SK-N-SH (cell line): Measurements from ENCODE around the gene GABRR1. TPM values are rescaled to one million over a fixed set of nuclear protein-coding genes. Genes with fewer than 3 reads are reported as not detected.

ENCODE experiments used
- CTCF ChIA-PET: fragments of 300-600, 350-600 bp; formaldehyde crosslinking; extraction: SDS; loops from one replicate; lab custom pipeline; 2021; lab: Yijun Ruan, JAX
- POLR2A ChIA-PET: fragments of 350-600 bp; sonication (Branson Sonifier 250); formaldehyde crosslinking; extraction: SDS; loops from one replicate; lab custom pipeline; 2020; ENCODE audit warnings: antibody characterized with exemption, inconsistent platforms; lab: Yijun Ruan, JAX
- DNase-seq: peaks from one replicate; pipeline ENCODE4 v3.0.0; 2012
- H2AFZ ChIP-seq: fragments of 200-600 bp; sonication (generic); 2 replicates; pipeline ENCODE4 v1.8.1; 2016; ENCODE audit warnings: antibody characterized with exemption, mild to moderate bottlenecking, low read depth
- H3F3A ChIP-seq: fragments of 200-600 bp; sonication (generic); replicated peaks from 2 replicates; pipeline ENCODE3; 2016; ENCODE audit warnings: antibody characterized with exemption, mild to moderate bottlenecking; ENCODE audit not compliant: insufficient read depth
- H3K27ac ChIP-seq, 2 experiments: fragments of 200-500 bp in 1 of 2; fragments of 200-600 bp in 1 of 2; sonication (Bioruptor generic) in 1 of 2; sonication (generic), shearing (Covaris generic) in 1 of 2; 2 replicates each; pipeline versions ENCODE4 v1.5.1 to v1.6.1; 2014 to 2016; ENCODE audit warnings: low read depth in 2 of 2, inconsistent platforms in 1 of 2, low read length in 1 of 2, mild to moderate bottlenecking in 1 of 2, mixed read lengths in 1 of 2
- H3K27me3 ChIP-seq: fragments of 200-600 bp; sonication (generic), shearing (Covaris generic); 2 replicates; pipeline ENCODE4 v1.6.1; 2016; ENCODE audit warnings: mixed run types; ENCODE audit not compliant: insufficient read depth
- H3K36me3 ChIP-seq, 2 experiments: fragments of 200-500 bp in 1 of 2; fragments of 200-600 bp in 1 of 2; sonication (Bioruptor generic) in 1 of 2; sonication (generic) in 1 of 2; replicated peaks in 1 of 2; 2 replicates each; pipeline versions ENCODE3 to v1.5.1; 2014 to 2016; ENCODE audit warnings: low read length in 1 of 2, mild to moderate bottlenecking in 1 of 2; ENCODE audit not compliant: insufficient read depth in 2 of 2, control insufficient read depth in 1 of 2
- H3K4me1 ChIP-seq, 2 experiments: fragments of 200-500 bp in 1 of 2; fragments of 200-600 bp in 1 of 2; sonication (Bioruptor generic) in 1 of 2; sonication (generic), shearing (Covaris generic) in 1 of 2; 2 replicates each; pipeline versions ENCODE4 v1.5.1 to v1.6.1; 2014 to 2016; ENCODE audit warnings: low read depth in 1 of 2, low read length in 1 of 2, mixed run types in 1 of 2; ENCODE audit not compliant: insufficient read depth in 2 of 2, control insufficient read depth in 1 of 2
- H3K4me2 ChIP-seq: fragments of 200-600 bp; sonication (generic), shearing (Covaris generic); 2 replicates; pipeline ENCODE4 v1.6.1; 2017; ENCODE audit warnings: mixed run types
- H3K4me3 ChIP-seq, 2 experiments: fragments of 200-500 bp in 1 of 2; fragments of 200-600 bp in 1 of 2; sonication (Bioruptor generic) in 1 of 2; sonication (generic), shearing (Covaris generic) in 1 of 2; 2 replicates each; pipeline versions ENCODE4 v1.5.1 to v1.8.1; 2014 to 2016; ENCODE audit warnings: low read depth in 2 of 2, inconsistent platforms in 1 of 2, low read length in 1 of 2, mild to moderate bottlenecking in 1 of 2, mixed read lengths in 1 of 2, moderate library complexity in 1 of 2
- H3K79me2 ChIP-seq: fragments of 200-600 bp; sonication (generic); 2 replicates; pipeline ENCODE4 v1.8.1; 2017; ENCODE audit warnings: mild to moderate bottlenecking; ENCODE audit not compliant: insufficient read depth
- H3K9ac ChIP-seq: fragments of 200-600 bp; sonication (generic); 2 replicates; pipeline ENCODE4 v1.6.1; 2017; ENCODE audit warnings: mixed run types
- H3K9me2 ChIP-seq: fragments of 200-600 bp; sonication (generic); 2 replicates; pipeline ENCODE4 v1.6.1; 2017; ENCODE audit warnings: mixed run types
- H3K9me3 ChIP-seq: fragments of 200-600 bp; sonication (generic); 2 replicates; pipeline ENCODE4 v1.6.1; 2017; ENCODE audit warnings: mixed run types, mild to moderate bottlenecking, moderate library complexity
- H4K20me1 ChIP-seq: fragments of 200-600 bp; sonication (generic); 2 replicates; pipeline ENCODE4 v1.6.1; 2017; ENCODE audit warnings: mild to moderate bottlenecking, mixed run types; ENCODE audit not compliant: insufficient read depth
- CHD2 ChIP-seq: fragments of 150-350 bp; IDR thresholded peaks from 2 replicates; pipeline ENCODE4 v1.6.1; 2018; ENCODE audit warnings: low read length; ENCODE audit not compliant: partially characterized antibody
- CTCF ChIP-seq: fragments of 200-600 bp; sonication (generic); IDR thresholded peaks from 2 replicates; pipeline ENCODE4 v1.6.1; 2017; ENCODE audit warnings: antibody characterized with exemption, mild to moderate bottlenecking, moderate library complexity
- EP300 ChIP-seq, 2 experiments: IDR thresholded peaks; 2 replicates each; pipeline versions ENCODE4 v1.4.0 to v1.6.1; 2012; ENCODE audit warnings: borderline replicate concordance in 1 of 2, low read depth in 1 of 2, low read length in 1 of 2
- GABPA ChIP-seq: IDR thresholded peaks from 2 replicates; pipeline ENCODE4 v1.4.0; 2012; ENCODE audit warnings: low read depth, mild to moderate bottlenecking
- GATA2 ChIP-seq: sonication (generic); formaldehyde crosslinking; IDR thresholded peaks from 2 replicates; pipeline ENCODE4 v1.5.0; 2020; ENCODE audit warnings: mild to moderate bottlenecking, missing genetic modification reagents
- MEF2A ChIP-seq: IDR thresholded peaks from 2 replicates; pipeline ENCODE4 v1.4.0; 2012; ENCODE audit warnings: low read depth, borderline replicate concordance
- NRF1 ChIP-seq: IDR thresholded peaks from 2 replicates; pipeline ENCODE4 v1.6.1; 2012; ENCODE audit warnings: low read depth, mild to moderate bottlenecking, low read length
- POLR2AphosphoS5 ChIP-seq: IDR thresholded peaks from 2 replicates; pipeline ENCODE4 v1.6.1; 2012; ENCODE audit warnings: low read depth, low read length
- RAD21 ChIP-seq: IDR thresholded peaks from 2 replicates; pipeline ENCODE4 v1.6.1; 2012; ENCODE audit warnings: mild to moderate bottlenecking, low read length
- RFX5 ChIP-seq: IDR thresholded peaks from 2 replicates; pipeline ENCODE4 v1.6.1; 2012; ENCODE audit warnings: mild to moderate bottlenecking, improper control_type of control experiment, low read length
- SIN3A ChIP-seq: IDR thresholded peaks from 2 replicates; pipeline ENCODE4 v1.6.1; 2012; ENCODE audit warnings: low read depth, mild to moderate bottlenecking, low read length, moderate library complexity, borderline replicate concordance
- TAF1 ChIP-seq: IDR thresholded peaks from 2 replicates; pipeline ENCODE4 v1.6.1; 2012; ENCODE audit warnings: low read depth, mild to moderate bottlenecking, low read length, moderate library complexity, borderline replicate concordance
- USF1 ChIP-seq: IDR thresholded peaks from 2 replicates; pipeline ENCODE4 v1.4.0; 2012; ENCODE audit warnings: low read depth, borderline replicate concordance
- WGBS: methylation state at CpG from one replicate; pipeline ENCODE4 v1.1.6; 2017; ENCODE audit warnings: low lambda C conversion rate; 5-methylcytosine and 5-hydroxymethylcytosine counted together
- polyA plus RNA-seq, 3 experiments: library from polyadenylated mRNA; depleted of rRNA; stranded (reverse); fragments of >200 nt; gene quantifications; 2 replicates each; pipeline ENCODE4 v1.2.3, GENCODE V29; 2012
- TF ChIP-seq, protein P1 (sequence below): IDR thresholded peaks from 2 replicates; pipeline ENCODE4 v1.6.1; 2012; ENCODE audit warnings: mild to moderate bottlenecking, low read depth, low read length, moderate library complexity
- TF ChIP-seq, protein P2 (sequence below): IDR thresholded peaks from 2 replicates; pipeline ENCODE4; 2012

The GABRR1 gene
- polyA plus RNA-seq, 1 of the 3 experiments (the other 2 are of a cell fraction), result not detected

GRCh38 chr6:89214197-89214596 lies 3.0 kb downstream of the GABRR1 start:
- Histone ChIP-seq H3K79me2 (no peaks in the 10 kb centered on the region), H3K4me3 (no peak overlapping the region), H3F3A (no peaks in the 10 kb centered on the region), H4K20me1 (no peaks in the 10 kb centered on the region), H3K27me3 (no peaks in the 10 kb centered on the region; the same call in 1 of the 2 replicates), H3K4me2 (no peak overlapping the region), H3K9ac (no peak overlapping the region), H3K9me2 (no peaks in the 10 kb centered on the region), H3K9me3 (no peaks in the 10 kb centered on the region), H3K4me1 (no peaks in the 10 kb centered on the region), H3K36me3 (no peaks in the 10 kb centered on the region), H3K27ac (no peak overlapping the region)
- POLR2A ChIA-PET, result no interaction called here
- DNase-seq, result no peak
- no peak for TF ChIP-seq SIN3A
- TF ChIP-seq USF1, result no peak
- TF ChIP-seq CTCF, result no peak
- no peak for TF ChIP-seq GABPA
- no peak for TF ChIP-seq CHD2
- TF ChIP-seq, all 33 proteins: peak for 0
- no peak overlapping the region for H2AFZ ChIP-seq
- CTCF ChIA-PET, result interaction anchor here (1.0 kb wide), 1 partner anchor 232 kb away, joined by 4 read pairs; no protein-coding TSS in a partner anchor

DNA sequence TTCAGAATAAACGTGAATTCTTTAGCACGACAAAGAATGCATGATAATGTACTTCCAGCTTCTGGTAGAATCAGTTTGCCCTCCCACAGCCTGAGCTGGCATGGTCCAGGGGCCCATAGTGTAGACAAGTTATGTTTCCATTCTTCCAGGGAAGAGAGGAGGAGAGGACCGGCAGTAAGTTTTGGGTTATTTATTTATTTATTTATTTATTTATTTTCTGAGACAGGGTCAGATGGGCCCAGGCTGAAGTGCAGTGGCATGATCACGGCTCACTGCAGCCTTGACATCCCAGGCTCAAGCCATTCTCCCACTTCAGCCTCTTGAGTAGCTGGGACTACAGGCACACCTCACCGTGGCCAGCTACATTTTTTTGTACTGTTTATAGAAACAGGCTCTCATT lies 4.7 kb downstream of the GABRR1 start:
- Histone ChIP-seq H3K4me2 (no peak overlapping the region), H3F3A (no peaks in the 10 kb centered on the region), H3K4me3 (no peak overlapping the region), H3K4me1 (peaks cover 0 to 5% of the 10 kb centered on the region in 2 experiments; a peak in 1 of 4 replicates), H3K79me2 (no peaks in the 10 kb centered on the region), H3K9me2 (no peaks in the 10 kb centered on the region), H3K36me3 (no peaks in the 10 kb centered on the region), H2AFZ (no peak overlapping the region), H3K27me3 (no peaks in the 10 kb centered on the region; the same call in 1 of the 2 replicates), H3K27ac (no peak overlapping the region), H4K20me1 (no peaks in the 10 kb centered on the region), H3K9me3 (no peaks in the 10 kb centered on the region), H3K9ac (no peak overlapping the region)
- 29% methylated on average over 5 of the region's 5 CpGs for WGBS
- DNase-seq, result no peak
- ChIA-PET CTCF (interaction anchor here (1.1 kb wide), 1 partner anchor 230 kb away, joined by 4 read pairs; no protein-coding TSS in a partner anchor), POLR2A (no interaction called here)
- TF ChIP-seq POLR2AphosphoS5 (no peak), GABPA (no peak), USF1 (no peak), RFX5 (no peak), NRF1 (no peak), EP300 (IDR thresholded peaks at IDR 0.05; ENCODE audit: borderline replicate concordance in 1 of 2, low read depth in 1 of 2, low read length in 1 of 2) (no peak), MEF2A (no peak), CTCF (no peak), RAD21 (no peak), TAF1 (no peak), GATA2 (CRISPR knock-in tag) (no peak)
- TF ChIP-seq, protein P1, sequence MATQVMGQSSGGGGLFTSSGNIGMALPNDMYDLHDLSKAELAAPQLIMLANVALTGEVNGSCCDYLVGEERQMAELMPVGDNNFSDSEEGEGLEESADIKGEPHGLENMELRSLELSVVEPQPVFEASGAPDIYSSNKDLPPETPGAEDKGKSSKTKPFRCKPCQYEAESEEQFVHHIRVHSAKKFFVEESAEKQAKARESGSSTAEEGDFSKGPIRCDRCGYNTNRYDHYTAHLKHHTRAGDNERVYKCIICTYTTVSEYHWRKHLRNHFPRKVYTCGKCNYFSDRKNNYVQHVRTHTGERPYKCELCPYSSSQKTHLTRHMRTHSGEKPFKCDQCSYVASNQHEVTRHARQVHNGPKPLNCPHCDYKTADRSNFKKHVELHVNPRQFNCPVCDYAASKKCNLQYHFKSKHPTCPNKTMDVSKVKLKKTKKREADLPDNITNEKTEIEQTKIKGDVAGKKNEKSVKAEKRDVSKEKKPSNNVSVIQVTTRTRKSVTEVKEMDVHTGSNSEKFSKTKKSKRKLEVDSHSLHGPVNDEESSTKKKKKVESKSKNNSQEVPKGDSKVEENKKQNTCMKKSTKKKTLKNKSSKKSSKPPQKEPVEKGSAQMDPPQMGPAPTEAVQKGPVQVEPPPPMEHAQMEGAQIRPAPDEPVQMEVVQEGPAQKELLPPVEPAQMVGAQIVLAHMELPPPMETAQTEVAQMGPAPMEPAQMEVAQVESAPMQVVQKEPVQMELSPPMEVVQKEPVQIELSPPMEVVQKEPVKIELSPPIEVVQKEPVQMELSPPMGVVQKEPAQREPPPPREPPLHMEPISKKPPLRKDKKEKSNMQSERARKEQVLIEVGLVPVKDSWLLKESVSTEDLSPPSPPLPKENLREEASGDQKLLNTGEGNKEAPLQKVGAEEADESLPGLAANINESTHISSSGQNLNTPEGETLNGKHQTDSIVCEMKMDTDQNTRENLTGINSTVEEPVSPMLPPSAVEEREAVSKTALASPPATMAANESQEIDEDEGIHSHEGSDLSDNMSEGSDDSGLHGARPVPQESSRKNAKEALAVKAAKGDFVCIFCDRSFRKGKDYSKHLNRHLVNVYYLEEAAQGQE, result no peak
- TF ChIP-seq, protein P2, sequence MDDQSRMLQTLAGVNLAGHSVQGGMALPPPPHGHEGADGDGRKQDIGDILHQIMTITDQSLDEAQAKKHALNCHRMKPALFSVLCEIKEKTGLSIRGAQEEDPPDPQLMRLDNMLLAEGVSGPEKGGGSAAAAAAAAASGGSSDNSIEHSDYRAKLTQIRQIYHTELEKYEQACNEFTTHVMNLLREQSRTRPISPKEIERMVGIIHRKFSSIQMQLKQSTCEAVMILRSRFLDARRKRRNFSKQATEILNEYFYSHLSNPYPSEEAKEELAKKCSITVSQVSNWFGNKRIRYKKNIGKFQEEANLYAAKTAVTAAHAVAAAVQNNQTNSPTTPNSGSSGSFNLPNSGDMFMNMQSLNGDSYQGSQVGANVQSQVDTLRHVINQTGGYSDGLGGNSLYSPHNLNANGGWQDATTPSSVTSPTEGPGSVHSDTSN, result no peak
